OCI-LY3 (cell line): Measurements from ENCODE around the gene C22orf39.
A peak's percentile ranks its signal among the peaks of the same experiment; 100 is the strongest.

Experiments
- H2AFZ ChIP-seq: fragments of 200-600, 300-600 bp; shearing (Covaris generic); 2 replicates; pipeline ENCODE4 v1.6.0; 2014; ENCODE audit warnings: antibody characterized with exemption, low read depth, low read length
- H3K27ac ChIP-seq: fragments of 200-600, 300-600 bp; sonication (generic); 2 replicates; pipeline ENCODE4 v1.5.1; 2014; ENCODE audit warnings: mild to moderate bottlenecking, low read length, moderate library complexity, mixed read lengths
- H3K27me3 ChIP-seq: fragments of 200-600, 300-600 bp; sonication (generic); 2 replicates; pipeline ENCODE4 v1.6.1; 2014; ENCODE audit warnings: low read depth, low read length, mixed read lengths
- H3K36me3 ChIP-seq: fragments of 200-600, 300-600 bp; sonication (generic); replicated peaks from 2 replicates; pipeline ENCODE3; 2014; ENCODE audit warnings: low read depth, low read length, mixed read lengths
- H3K4me1 ChIP-seq: fragments of 300-600, 200-600 bp; sonication (generic); 2 replicates; pipeline ENCODE4 v1.6.1; 2014; ENCODE audit warnings: low read length, mixed read lengths
- H3K4me2 ChIP-seq: fragments of 200-600, 300-600 bp; sonication (generic); 2 replicates; pipeline ENCODE4 v1.6.1; 2014; ENCODE audit warnings: low read length, mixed read lengths
- H3K4me3 ChIP-seq: fragments of 300-600, 200-600 bp; sonication (generic); 2 replicates; pipeline ENCODE4 v1.5.1; 2014; ENCODE audit warnings: antibody characterized with exemption, mild to moderate bottlenecking, low read length, moderate library complexity
- H3K79me2 ChIP-seq: fragments of 300-600, 200-600 bp; shearing (Covaris generic); 2 replicates; pipeline ENCODE4 v1.6.1; 2014; ENCODE audit warnings: mild to moderate bottlenecking, low read length, mixed read lengths
- H3K9ac ChIP-seq: fragments of 300-600, 200-600 bp; shearing (Covaris generic); 2 replicates; pipeline ENCODE4 v1.6.0; 2014; ENCODE audit warnings: mild to moderate bottlenecking, low read length, moderate library complexity
- H3K9me3 ChIP-seq: fragments of 200-600, 300-600 bp; shearing (Covaris generic); 2 replicates; pipeline ENCODE4 v1.6.1; 2014; ENCODE audit warnings: low read length, mixed read lengths; ENCODE audit not compliant: insufficient read depth
- H4K20me1 ChIP-seq: fragments of 200-600, 300-600 bp; sonication (generic); 2 replicates; pipeline ENCODE4 v1.6.1; 2016; ENCODE audit warnings: low read length, mixed read lengths; ENCODE audit not compliant: insufficient read depth
- CTCF ChIP-seq: fragments of 200-600, 300-600 bp; sonication (generic); IDR thresholded peaks from 2 replicates; pipeline ENCODE4 v1.5.1; 2014; ENCODE audit warnings: antibody characterized with exemption, low read length, low read depth
- EZH2phosphoT487 ChIP-seq: fragments of 200-600 bp; shearing (Covaris generic); IDR thresholded peaks from 2 replicates; pipeline ENCODE4 v1.6.1; 2018; ENCODE audit warnings: antibody characterized with exemption, mixed run types, low read depth

The C22orf39 gene

DNA sequence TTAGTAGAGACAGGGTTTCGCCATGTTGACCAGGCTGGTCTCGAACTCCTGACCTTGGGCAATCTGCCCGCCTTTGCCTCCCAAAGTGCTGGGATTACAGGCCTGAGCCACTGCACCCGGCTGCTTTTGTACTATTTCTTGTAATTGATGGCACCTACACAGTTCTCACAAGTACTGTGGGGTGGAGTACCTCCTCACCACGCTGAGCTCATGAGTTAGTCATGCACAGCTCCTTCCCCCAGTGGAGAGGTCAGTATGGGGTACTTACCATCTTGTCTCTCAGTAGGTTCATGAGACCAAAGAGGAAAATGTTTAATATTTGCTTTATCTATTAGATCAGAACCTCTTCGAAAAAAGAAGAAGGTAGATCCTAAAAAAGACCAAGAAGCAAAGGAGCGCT is 13.1 kb downstream of the C22orf39 start:
- Histone ChIP-seq H4K20me1 (peaks cover 15% of the 10 kb centered on the region), H3K4me2 (no peak overlapping the region), H3K79me2 (peaks cover 40% of the 10 kb centered on the region), H3K27me3 (no peaks in the 10 kb centered on the region), H3K36me3 (peaks cover 24% of the 10 kb centered on the region), H3K4me3 (no peak overlapping the region), H2AFZ (no peak overlapping the region), H3K9ac (no peak overlapping the region), H3K27ac (no peak overlapping the region), H3K4me1 (peaks cover 25% of the 10 kb centered on the region), H3K9me3 (no peaks in the 10 kb centered on the region)
- no peak for TF ChIP-seq CTCF
- TF ChIP-seq EZH2phosphoT487: no peak

DNA sequence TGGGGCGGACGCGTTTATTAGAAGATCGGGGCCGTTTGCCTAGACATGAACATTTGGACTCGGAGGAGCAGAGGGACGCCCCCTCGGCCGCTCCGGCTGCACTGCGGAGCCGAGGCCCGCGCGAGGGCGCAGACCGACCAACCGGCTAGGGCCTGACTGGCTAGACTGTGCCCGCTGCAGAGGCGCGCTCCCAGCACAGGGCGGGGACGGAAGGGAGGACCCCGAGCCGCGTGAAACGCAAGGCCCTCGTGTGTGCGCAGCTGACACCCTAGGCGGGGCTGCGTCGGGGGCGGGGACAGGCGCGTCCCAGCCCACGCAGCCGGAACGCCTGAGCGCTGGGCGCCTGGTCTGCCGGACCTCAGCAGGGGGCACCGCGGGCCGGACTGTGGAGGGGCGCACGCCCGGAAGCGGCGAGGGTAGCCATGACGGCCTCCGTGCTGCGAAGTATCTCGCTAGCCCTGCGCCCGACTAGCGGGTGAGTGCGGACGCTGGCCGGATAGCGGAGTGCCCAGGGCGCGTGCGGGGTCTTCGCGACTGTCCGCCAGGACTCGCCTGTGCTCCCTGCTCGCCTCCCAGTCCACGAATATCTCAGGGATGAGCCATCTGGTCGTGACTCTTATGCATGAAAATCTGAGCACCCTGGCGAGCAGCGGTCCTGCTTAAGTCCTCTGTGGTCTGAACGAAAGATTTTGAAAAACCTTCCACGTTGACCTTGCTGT is 15.2 kb downstream of the C22orf39 start, which contains the start of gene MRPL40:
Gene MRPL40 (plus strand): TSS at position 413 of the 719 bp plus-strand sequence. CDS start 10 bp downstream, at position 423.
- peaks cover 61% of the 10 kb centered on the region for H3K79me2 ChIP-seq
- H2AFZ ChIP-seq: peak within 1 kb of the TSS; percentile 64
- peaks cover 19% of the 10 kb centered on the region for H3K36me3 ChIP-seq

DNA sequence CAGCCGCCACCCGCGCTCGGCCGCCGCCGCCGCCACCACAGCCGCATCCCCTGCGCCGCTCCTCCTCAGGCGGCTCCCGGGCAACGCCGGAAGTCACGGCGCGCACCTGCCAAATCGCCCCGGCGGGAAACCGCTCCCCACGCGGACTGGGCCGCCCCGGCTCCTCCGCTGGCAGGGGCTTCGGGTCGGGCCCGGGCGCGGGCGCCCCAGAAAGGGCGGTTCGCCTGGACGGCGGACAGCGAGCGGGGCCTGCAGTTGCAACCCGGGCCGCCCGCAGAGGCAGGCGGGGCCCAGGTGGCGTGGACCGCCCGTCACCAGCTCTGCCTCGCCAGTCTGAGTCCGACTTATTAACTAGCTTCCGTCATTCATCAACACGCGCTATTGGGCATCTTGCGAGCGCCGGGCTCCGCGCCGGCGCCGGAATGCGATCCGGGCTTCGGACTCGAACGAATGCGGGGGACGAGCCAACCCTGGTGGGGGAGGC is 15.8 kb downstream of the C22orf39 start, which contains the start of gene HIRA:
Gene HIRA (minus strand): TSS at position 85 of the 484 bp plus-strand sequence. CDS start 257 bp downstream, outside the sequence.
- Histone ChIP-seq H3K9ac (peak within 1 kb of the TSS; percentile 99), H3K27me3 (no peaks in the 10 kb centered on the region), H4K20me1 (peaks cover 36% of the 10 kb centered on the region), H3K4me1 (peaks cover 25% of the 10 kb centered on the region), H3K4me3 (peak within 1 kb of the TSS; percentile 93), H3K36me3 (peaks cover 23% of the 10 kb centered on the region), H3K79me2 (peaks cover 64% of the 10 kb centered on the region), H3K27ac (peak within 1 kb of the TSS; percentile 90), H2AFZ (peak within 1 kb of the TSS; percentile 64), H3K9me3 (no peaks in the 10 kb centered on the region), H3K4me2 (peak within 1 kb of the TSS; percentile 99)
- TF ChIP-seq CTCF (no peak), EZH2phosphoT487 (no peak)

More for the DNA sequence above, 15.2 kb downstream of the C22orf39 start, which contains the start of gene MRPL40:
- TF ChIP-seq CTCF (no peak), EZH2phosphoT487 (no peak)
- Histone ChIP-seq H3K4me1 (peaks cover 25% of the 10 kb centered on the region), H3K27ac (peak within 1 kb of the TSS; percentile 90), H3K27me3 (no peaks in the 10 kb centered on the region), H4K20me1 (peaks cover 30% of the 10 kb centered on the region), H3K9ac (peak within 1 kb of the TSS; percentile 99), H3K4me2 (peak within 1 kb of the TSS; percentile 78), H3K9me3 (no peaks in the 10 kb centered on the region), H3K4me3 (peak within 1 kb of the TSS; percentile 93)

GRCh38 chr22:19430890-19431541 is 16.5 kb downstream of the C22orf39 start:
- TF ChIP-seq EZH2phosphoT487 (no peak), CTCF (no peak)
- Histone ChIP-seq H2AFZ (no peak overlapping the region), H3K36me3 (peaks cover 23% of the 10 kb centered on the region), H3K9me3 (no peaks in the 10 kb centered on the region), H3K79me2 (peaks cover 71% of the 10 kb centered on the region), H3K9ac (peak overlapping the region; percentile 79), H3K27me3 (no peaks in the 10 kb centered on the region), H3K4me2 (peak overlapping the region; percentile 99), H3K4me3 (peak overlapping the region; percentile 93), H3K4me1 (peaks cover 25% of the 10 kb centered on the region), H4K20me1 (peaks cover 43% of the 10 kb centered on the region), H3K27ac (peak overlapping the region; percentile 23)
